H9 (cell line): ENCODE measurements around the gene CEP250. TPM values are rescaled to one million over a fixed set of nuclear protein-coding genes. Genes with fewer than 3 reads are reported as not detected.
A peak's percentile ranks its signal among the peaks of the same experiment; 100 is the strongest.

Experiments
- DNase-seq: peaks from one replicate; pipeline ENCODE4 v3.0.0-alpha.2; 2017
- H2AFZ ChIP-seq: one replicate; pipeline ENCODE4 v1.6.1; 2013; ENCODE audit warnings: mild to moderate bottlenecking, low read length, control low read depth, moderate library complexity
- H2AK5ac ChIP-seq: 2 replicates; pipeline ENCODE4 v1.6.1; 2013; ENCODE audit warnings: low read length, control low read depth, mixed read lengths; ENCODE audit not compliant: insufficient read length
- H2BK120ac ChIP-seq: one replicate; pipeline ENCODE4 v1.6.1; 2013; ENCODE audit warnings: low read depth, mild to moderate bottlenecking, low read length, control low read depth, inconsistent platforms; ENCODE audit not compliant: poor library complexity, severe bottlenecking
- H2BK12ac ChIP-seq: 2 replicates; pipeline ENCODE4 v1.6.1; 2013; ENCODE audit warnings: low read length, control low read depth, mixed read lengths, low read depth; ENCODE audit not compliant: insufficient read length
- H2BK15ac ChIP-seq: 2 replicates; pipeline ENCODE4 v1.6.1; 2013; ENCODE audit warnings: low read depth, low read length, control low read depth
- H2BK20ac ChIP-seq: one replicate; pipeline ENCODE4 v1.6.1; 2013; ENCODE audit warnings: low read depth, mild to moderate bottlenecking, low read length, control low read depth, inconsistent platforms; ENCODE audit not compliant: poor library complexity, severe bottlenecking
- H2BK5ac ChIP-seq: 2 replicates; pipeline ENCODE4 v1.6.1; 2013; ENCODE audit warnings: low read length, control low read depth, mixed read lengths; ENCODE audit not compliant: insufficient read length
- H3K14ac ChIP-seq: 2 replicates; pipeline ENCODE4 v1.6.1; 2013; ENCODE audit warnings: low read length, control low read depth; ENCODE audit not compliant: insufficient read depth
- H3K18ac ChIP-seq: 2 replicates; pipeline ENCODE4 v1.6.1; 2013; ENCODE audit warnings: low read depth, mild to moderate bottlenecking, mixed read lengths, low read length, control low read depth; ENCODE audit not compliant: insufficient read length
- H3K23ac ChIP-seq: 2 replicates; pipeline ENCODE4 v1.6.1; 2013; ENCODE audit warnings: low read length, control low read depth, mixed read lengths, low read depth; ENCODE audit not compliant: insufficient read length
- H3K23me2 ChIP-seq: 2 replicates; pipeline ENCODE4 v1.6.1; 2013; ENCODE audit warnings: low read depth, mild to moderate bottlenecking, mixed read lengths, low read length, control low read depth; ENCODE audit not compliant: insufficient read length, poor library complexity, severe bottlenecking
- H3K27ac ChIP-seq: 2 replicates; pipeline ENCODE4 v1.5.1; 2013; ENCODE audit warnings: low read length, control low read depth, mixed read lengths, low read depth; ENCODE audit not compliant: insufficient read length
- H3K27me3 ChIP-seq: 2 replicates; pipeline ENCODE4 v1.6.1; 2013; ENCODE audit warnings: low read length, control low read depth, inconsistent platforms; ENCODE audit not compliant: insufficient read depth
- H3K4ac ChIP-seq: 2 replicates; pipeline ENCODE4 v1.6.1; 2013; ENCODE audit warnings: low read depth, mild to moderate bottlenecking, control low read depth, inconsistent platforms, low read length, moderate library complexity
- H3K4me1 ChIP-seq: 2 replicates; pipeline ENCODE4 v1.6.1; 2013; ENCODE audit warnings: low read length, control low read depth, inconsistent platforms; ENCODE audit not compliant: insufficient read depth
- H3K4me2 ChIP-seq: 2 replicates; pipeline ENCODE4 v1.6.1; 2013; ENCODE audit warnings: low read length, control low read depth, mixed read lengths; ENCODE audit not compliant: insufficient read length, insufficient read depth
- H3K56ac ChIP-seq: 2 replicates; pipeline ENCODE4 v1.6.1; 2013; ENCODE audit warnings: low read depth, mild to moderate bottlenecking, mixed read lengths, low read length, control low read depth; ENCODE audit not compliant: insufficient read length
- H3K79me1 ChIP-seq: 2 replicates; pipeline ENCODE4 v1.6.1; 2013; ENCODE audit warnings: low read depth, mild to moderate bottlenecking, moderate library complexity, low read length, control low read depth, inconsistent platforms; ENCODE audit not compliant: insufficient read depth, poor library complexity, severe bottlenecking
- H3K79me2 ChIP-seq: 2 replicates; pipeline ENCODE4 v1.6.1; 2013; ENCODE audit warnings: low read length, control low read depth, inconsistent platforms; ENCODE audit not compliant: insufficient read depth
- H3K9ac ChIP-seq: 2 replicates; pipeline ENCODE4 v1.6.1; 2013; ENCODE audit warnings: low read length, control low read depth, mixed read lengths; ENCODE audit not compliant: insufficient read length; ENCODE audit errors: extremely low read depth
- H3K9me3 ChIP-seq: one replicate; pipeline ENCODE4 v1.6.1; 2013; ENCODE audit warnings: low read depth, low read length, inconsistent platforms; ENCODE audit not compliant: control insufficient read depth
- H3T11ph ChIP-seq: one replicate; pipeline ENCODE4 v1.6.1; 2013; ENCODE audit warnings: mild to moderate bottlenecking, low read length, control low read depth, inconsistent platforms
- H4K20me1 ChIP-seq: one replicate; pipeline ENCODE4 v1.6.1; 2013; ENCODE audit not compliant: control insufficient read depth, insufficient read length, insufficient read depth
- H4K5ac ChIP-seq: 2 replicates; pipeline ENCODE4 v1.6.1; 2013; ENCODE audit warnings: low read depth, mild to moderate bottlenecking, mixed read lengths, low read length, control low read depth; ENCODE audit not compliant: insufficient read length
- H4K8ac ChIP-seq: replicated peaks from 2 replicates; pipeline ENCODE4 v1.6.1; 2013; ENCODE audit warnings: low read length, control low read depth, mixed read lengths, low read depth; ENCODE audit not compliant: insufficient read length
- H4K91ac ChIP-seq: 2 replicates; pipeline ENCODE4 v1.6.1; 2013; ENCODE audit warnings: low read depth, mild to moderate bottlenecking, moderate library complexity, mixed read lengths, low read length, control low read depth; ENCODE audit not compliant: insufficient read length
- H3K27ac Mint-ChIP-seq, 3 experiments: 2 replicates in 2 of 3; 3 replicates in 1 of 3; pipeline ENCODE4 v1.8.0; 2020 to 2021; ENCODE audit warnings: mixed read lengths in 3 of 3, mild to moderate bottlenecking in 1 of 3, moderate library complexity in 1 of 3
- H3K27me3 Mint-ChIP-seq: 2 replicates; pipeline ENCODE4 v1.8.0; 2021; ENCODE audit warnings: low read depth, mild to moderate bottlenecking, moderate library complexity, mixed read lengths
- H3K36me3 Mint-ChIP-seq, 3 experiments: 2 replicates in 2 of 3; 3 replicates in 1 of 3; pipeline ENCODE4 v1.8.0; 2020 to 2021; ENCODE audit warnings: low read depth in 3 of 3, mixed read lengths in 3 of 3; ENCODE audit not compliant: insufficient read depth in 1 of 3
- H3K4me1 Mint-ChIP-seq, 2 experiments: 2 replicates each; pipeline ENCODE4 v1.8.0; 2020; ENCODE audit warnings: mixed read lengths in 2 of 2
- H3K4me3 Mint-ChIP-seq, 2 experiments: 2 replicates in 1 of 2; 3 replicates in 1 of 2; pipeline ENCODE4 v1.8.0; 2020 to 2021; ENCODE audit warnings: mild to moderate bottlenecking in 2 of 2, mixed read lengths in 2 of 2, moderate library complexity in 1 of 2
- H3K9me3 Mint-ChIP-seq, 2 experiments: 2 replicates in 1 of 2; 3 replicates in 1 of 2; pipeline ENCODE4 v1.8.0; 2020; ENCODE audit warnings: mild to moderate bottlenecking in 2 of 2, mixed read lengths in 2 of 2, moderate library complexity in 1 of 2
- CTCF ChIP-seq: fragments of 200-600 bp; sonication (generic); conservative IDR thresholded peaks from 3 replicates; pipeline ENCODE4 v1.8.0; 2021; ENCODE audit warnings: antibody characterized with exemption, mild to moderate bottlenecking
- WGBS: extraction: QIAGEN DNeasy Blood & Tissue Kit; methylation state at CpG from one replicate; pipeline ENCODE4 v1.1.7; 2013; ENCODE audit warnings: missing lambda C conversion rate, low lambda C conversion rate, mixed read lengths; ENCODE audit not compliant: insufficient read length; ENCODE audit errors: extremely low coverage; 5-methylcytosine and 5-hydroxymethylcytosine counted together
- total RNA-seq: library from RNA; stranded (reverse); gene quantifications from 2 replicates; pipeline ENCODE4 v1.2.1, GENCODE V29; 2021

The CEP250 gene
- total RNA-seq, 1 experiment from 2014 or later: 29.8 TPM

GRCh38 chr20:35539756-35540212 lies 84.4 kb downstream of the CEP250 start:
- Mint-ChIP-seq H3K36me3 (peaks cover 7 to 16% (median 15%) of the 10 kb centered on the region in 3 experiments; a peak in 6 of 7 replicates), H3K27ac (peak overlapping the region; percentile 86 to 95 (median 93)), H3K9me3 (no peaks in the 10 kb centered on the region), H3K4me3 (peak overlapping the region; percentile 64 to 82), H3K4me1 (peaks cover 15 to 20% of the 10 kb centered on the region in 2 experiments), H3K27me3 (no peaks in the 10 kb centered on the region)
- no peak overlapping the region for H2BK120ac ChIP-seq
- peak overlapping the region; percentile 46 for H2BK5ac ChIP-seq
- H3K27me3 ChIP-seq: no peaks in the 10 kb centered on the region
- no peak overlapping the region for H3T11ph ChIP-seq
- no CpG with 5 or more reads among the region's 11 CpGs for WGBS
- peaks cover 2% of the 10 kb centered on the region; the same call in 1 of the 2 replicates for H3K4me1 ChIP-seq
- H3K79me2 ChIP-seq: no peaks in the 10 kb centered on the region
- no peak overlapping the region for H3K56ac ChIP-seq
- peak; percentile 94 for DNase-seq
- H4K5ac ChIP-seq: peak overlapping the region; percentile 90
- no peaks in the 10 kb centered on the region for H3K79me1 ChIP-seq
- peak overlapping the region; percentile 98 for H3K18ac ChIP-seq
- H3K27ac ChIP-seq: peak overlapping the region; percentile 71
- no peak overlapping the region for H3K4ac ChIP-seq
- H2BK12ac ChIP-seq: no peak overlapping the region
- no peaks in the 10 kb centered on the region for H4K20me1 ChIP-seq
- no peak for TF ChIP-seq CTCF
- no peak overlapping the region for H4K91ac ChIP-seq
- H4K8ac ChIP-seq: peak overlapping the region; percentile 99
- no peak overlapping the region for H3K23ac ChIP-seq
- no peak overlapping the region for H2BK20ac ChIP-seq
- no peak overlapping the region for H2AK5ac ChIP-seq
- peaks cover 10% of the 10 kb centered on the region for H3K23me2 ChIP-seq
- H3K9ac ChIP-seq: peak overlapping the region; percentile 91
- H2AFZ ChIP-seq: peak overlapping the region; percentile 100
- H3K14ac ChIP-seq: peak overlapping the region; percentile 87
- H3K9me3 ChIP-seq: no peaks in the 10 kb centered on the region
- H2BK15ac ChIP-seq: no peak overlapping the region
- peak overlapping the region; percentile 95 for H3K4me2 ChIP-seq
